DOHH2 (cell line): ENCODE results near the gene PKHD1.

Source experiments
- EZH2phosphoT487 ChIP-seq: fragments of 200-600 bp; sonication (generic); IDR thresholded peaks from 2 replicates; pipeline ENCODE4 v1.6.1; 2017; ENCODE audit warnings: borderline replicate concordance, mild to moderate bottlenecking, antibody characterized with exemption, low read length, moderate library complexity, mixed read lengths
- TF ChIP-seq, protein P1 (sequence below): fragments of 200-600 bp; sonication (generic); IDR thresholded peaks from one replicate; pipeline ENCODE4 v1.5.1; 2014; ENCODE audit warnings: antibody characterized with exemption, mild to moderate bottlenecking, low read depth, low read length; ENCODE audit not compliant: poor library complexity, severe bottlenecking

DNA sequence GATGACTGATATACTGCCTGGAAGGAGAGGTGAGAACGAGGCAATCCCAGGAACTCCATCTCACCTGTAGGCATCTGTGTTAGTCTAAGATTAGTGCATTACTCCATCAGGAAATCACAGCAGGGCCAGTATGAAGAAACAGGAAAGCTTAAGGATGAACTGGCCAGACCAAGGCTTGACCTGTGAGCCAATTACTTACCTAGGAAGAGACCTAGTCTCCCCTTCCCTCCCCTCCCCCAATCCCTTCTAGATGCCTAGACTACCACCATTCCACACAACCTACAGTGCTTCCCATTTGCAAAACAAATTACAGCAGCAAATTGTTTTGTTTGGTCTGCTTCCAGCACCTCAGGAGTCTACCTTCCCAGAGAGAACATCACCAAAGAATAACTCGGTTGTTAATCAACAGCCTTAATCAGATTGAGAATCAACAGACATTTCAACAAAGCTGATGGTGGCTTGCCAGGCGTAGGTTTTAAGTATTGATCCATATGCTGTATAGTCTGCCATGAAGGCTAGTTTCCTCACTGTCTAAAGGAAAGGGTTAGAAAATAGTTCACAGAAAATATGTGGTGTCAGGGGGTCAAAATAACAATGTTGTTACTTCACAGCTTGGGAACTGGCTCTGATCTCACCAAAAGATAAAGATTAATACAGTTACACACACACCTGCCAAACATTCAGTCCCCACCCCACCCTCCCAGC lies 10.1 kb downstream of the PKHD1 start:
- TF ChIP-seq, protein P1, sequence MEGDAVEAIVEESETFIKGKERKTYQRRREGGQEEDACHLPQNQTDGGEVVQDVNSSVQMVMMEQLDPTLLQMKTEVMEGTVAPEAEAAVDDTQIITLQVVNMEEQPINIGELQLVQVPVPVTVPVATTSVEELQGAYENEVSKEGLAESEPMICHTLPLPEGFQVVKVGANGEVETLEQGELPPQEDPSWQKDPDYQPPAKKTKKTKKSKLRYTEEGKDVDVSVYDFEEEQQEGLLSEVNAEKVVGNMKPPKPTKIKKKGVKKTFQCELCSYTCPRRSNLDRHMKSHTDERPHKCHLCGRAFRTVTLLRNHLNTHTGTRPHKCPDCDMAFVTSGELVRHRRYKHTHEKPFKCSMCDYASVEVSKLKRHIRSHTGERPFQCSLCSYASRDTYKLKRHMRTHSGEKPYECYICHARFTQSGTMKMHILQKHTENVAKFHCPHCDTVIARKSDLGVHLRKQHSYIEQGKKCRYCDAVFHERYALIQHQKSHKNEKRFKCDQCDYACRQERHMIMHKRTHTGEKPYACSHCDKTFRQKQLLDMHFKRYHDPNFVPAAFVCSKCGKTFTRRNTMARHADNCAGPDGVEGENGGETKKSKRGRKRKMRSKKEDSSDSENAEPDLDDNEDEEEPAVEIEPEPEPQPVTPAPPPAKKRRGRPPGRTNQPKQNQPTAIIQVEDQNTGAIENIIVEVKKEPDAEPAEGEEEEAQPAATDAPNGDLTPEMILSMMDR: no peak
- no peak for TF ChIP-seq EZH2phosphoT487
